ENCODE results near the gene ASTL.

DNA sequence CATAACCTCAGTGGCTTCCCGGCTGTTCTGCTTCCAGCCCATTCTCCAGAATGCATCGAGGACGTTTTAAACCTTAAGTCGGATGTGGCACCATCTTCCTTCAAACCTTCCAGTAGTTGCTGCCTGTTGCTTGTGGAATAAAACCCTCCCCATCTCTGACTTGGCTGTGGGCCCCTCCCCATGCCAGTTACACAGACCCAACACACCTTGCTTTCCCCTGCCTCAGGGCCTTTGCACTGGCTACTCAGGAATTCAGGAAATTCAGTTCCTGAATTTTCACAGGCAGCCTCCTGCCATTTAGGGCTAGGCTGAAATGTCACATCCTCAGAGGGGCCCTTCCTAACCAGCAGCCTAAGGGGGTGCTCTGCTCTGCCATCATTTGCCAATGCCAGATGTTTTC, 16.9 kb downstream of the ASTL start:
- TF ChIP-seq, protein P1, sequence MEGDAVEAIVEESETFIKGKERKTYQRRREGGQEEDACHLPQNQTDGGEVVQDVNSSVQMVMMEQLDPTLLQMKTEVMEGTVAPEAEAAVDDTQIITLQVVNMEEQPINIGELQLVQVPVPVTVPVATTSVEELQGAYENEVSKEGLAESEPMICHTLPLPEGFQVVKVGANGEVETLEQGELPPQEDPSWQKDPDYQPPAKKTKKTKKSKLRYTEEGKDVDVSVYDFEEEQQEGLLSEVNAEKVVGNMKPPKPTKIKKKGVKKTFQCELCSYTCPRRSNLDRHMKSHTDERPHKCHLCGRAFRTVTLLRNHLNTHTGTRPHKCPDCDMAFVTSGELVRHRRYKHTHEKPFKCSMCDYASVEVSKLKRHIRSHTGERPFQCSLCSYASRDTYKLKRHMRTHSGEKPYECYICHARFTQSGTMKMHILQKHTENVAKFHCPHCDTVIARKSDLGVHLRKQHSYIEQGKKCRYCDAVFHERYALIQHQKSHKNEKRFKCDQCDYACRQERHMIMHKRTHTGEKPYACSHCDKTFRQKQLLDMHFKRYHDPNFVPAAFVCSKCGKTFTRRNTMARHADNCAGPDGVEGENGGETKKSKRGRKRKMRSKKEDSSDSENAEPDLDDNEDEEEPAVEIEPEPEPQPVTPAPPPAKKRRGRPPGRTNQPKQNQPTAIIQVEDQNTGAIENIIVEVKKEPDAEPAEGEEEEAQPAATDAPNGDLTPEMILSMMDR (IDR thresholded peaks at IDR 0.05; ENCODE audit: extremely low read depth in 1 of 2, insufficient read depth in 1 of 2, low read depth in 1 of 2, low read length in 2 of 2), result no peak
- no peak for TF ChIP-seq POLR2AphosphoS5 (IDR thresholded peaks at IDR 0.05; ENCODE audit: insufficient read depth, low read depth, low read length)
- no peak for TF ChIP-seq MYC (IDR thresholded peaks at IDR 0.05; ENCODE audit: low read depth, low read length)
- TF ChIP-seq JUN (IDR thresholded peaks at IDR 0.05; ENCODE audit: borderline replicate concordance, insufficient read depth, insufficient read length, low read depth), result no peak
- TF ChIP-seq, protein P2, sequence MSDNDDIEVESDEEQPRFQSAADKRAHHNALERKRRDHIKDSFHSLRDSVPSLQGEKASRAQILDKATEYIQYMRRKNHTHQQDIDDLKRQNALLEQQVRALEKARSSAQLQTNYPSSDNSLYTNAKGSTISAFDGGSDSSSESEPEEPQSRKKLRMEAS (IDR thresholded peaks at IDR 0.05; ENCODE audit: insufficient read depth, insufficient read length), result no peak
- TF ChIP-seq POLR2A (IDR thresholded peaks at IDR 0.05; ENCODE audit: low read depth, low read length), result no peak
- no peak for TF ChIP-seq GATA2 (IDR thresholded peaks at IDR 0.05; ENCODE audit: insufficient read depth, insufficient read length, low read depth, low read length)
- no peak for TF ChIP-seq EZH2 (IDR thresholded peaks at IDR 0.05; ENCODE audit: borderline replicate concordance, low read depth, low read length, severe bottlenecking)
- TF ChIP-seq FOS (IDR thresholded peaks at IDR 0.05; ENCODE audit: borderline replicate concordance, insufficient read depth, low read length), result no peak

Data from endothelial cell of umbilical vein (primary cell).